Activated CD8-positive, alpha-beta memory T cell treated with anti-CD3 and anti-CD28 coated beads, Interleukin-2, amount 10 ng/mL, durations not matched to agents 7 days and 5 days (primary cell): ENCODE results near the gene CEBPB. TPM values are rescaled to one million over a fixed set of nuclear protein-coding genes. Genes with fewer than 3 reads are reported as not detected.

Experiments
- ATAC-seq: fragments of 150-1000 bp; cut with Tn5 transposase; one replicate; pipeline ENCODE4 v1.10.0; 2021; ENCODE audit warnings: moderate library complexity
- CTCF ChIA-PET: fragments of 350-600 bp; sonication (Branson Sonifier 250); formaldehyde crosslinking; loops from one replicate; lab custom pipeline; 2021; ENCODE audit warnings: antibody characterized with exemption; lab: Charles Lee
- DNase-seq: peaks from one replicate; pipeline ENCODE4 v3.0.0-alpha.2; 2020
- H3K27ac Mint-ChIP-seq: one replicate; pipeline ENCODE4 v1.8.0; 2021; ENCODE audit warnings: mild to moderate bottlenecking, mixed read lengths
- H3K27me3 Mint-ChIP-seq: one replicate; pipeline ENCODE4 v1.8.0; 2021; ENCODE audit warnings: mixed read lengths
- H3K36me3 Mint-ChIP-seq: one replicate; pipeline ENCODE4 v1.8.0; 2021; ENCODE audit warnings: mild to moderate bottlenecking, mixed read lengths
- H3K4me1 Mint-ChIP-seq: one replicate; pipeline ENCODE4 v1.8.0; 2021; ENCODE audit warnings: mixed read lengths
- H3K4me3 Mint-ChIP-seq: one replicate; pipeline ENCODE4 v1.8.0; 2021; ENCODE audit warnings: mild to moderate bottlenecking, moderate library complexity, mixed read lengths
- H3K9me3 Mint-ChIP-seq: one replicate; pipeline ENCODE4 v1.8.0; 2022; ENCODE audit warnings: low read depth, mixed read lengths
- total RNA-seq, 2 experiments: library from RNA; stranded (reverse); gene quantifications; one replicate each; pipeline ENCODE4 v1.2.3, GENCODE V29; 2021

Gene CEBPB
- total RNA-seq, 2 experiments from 2014 or later: 32.6 to 34.6 TPM

GRCh38 chr20:50191065-50191543 lies 474 bp downstream of the CEBPB start:
- DNase-seq (peak; percentile 79), ATAC-seq (peak; percentile 57)
- H3K9me3 Mint-ChIP-seq: no peaks in the 10 kb centered on the region
- H3K27me3 Mint-ChIP-seq: peaks cover 1% of the 10 kb centered on the region
- CTCF ChIA-PET: interaction anchor here (0.7 to 6.1 kb wide), 22 partner anchors 12 to 398 kb away, joined by 3 to 154 read pairs (median 4); partner anchors contain the start of gene PTPN1
- H3K4me3 Mint-ChIP-seq: peak overlapping the region; percentile 83
- H3K27ac Mint-ChIP-seq: peak overlapping the region; percentile 75
- H3K36me3 Mint-ChIP-seq: peaks cover 14% of the 10 kb centered on the region
- peaks cover 20% of the 10 kb centered on the region for H3K4me1 Mint-ChIP-seq

GRCh38 chr20:50191544-50192363 lies 1.1 kb downstream of the CEBPB start:
- ATAC-seq: peak; percentile 38
- peak; percentile 73 for DNase-seq
- H3K4me3 Mint-ChIP-seq: peak overlapping the region; percentile 83
- H3K4me1 Mint-ChIP-seq: peaks cover 17% of the 10 kb centered on the region
- H3K27ac Mint-ChIP-seq: peak overlapping the region; percentile 97
- CTCF ChIA-PET: interaction anchor here (0.7 to 6.1 kb wide), 18 partner anchors 12 to 397 kb away, joined by 3 to 154 read pairs (median 4); partner anchors contain the start of gene PTPN1
- no peaks in the 10 kb centered on the region for H3K27me3 Mint-ChIP-seq
- H3K36me3 Mint-ChIP-seq: peaks cover 14% of the 10 kb centered on the region
- H3K9me3 Mint-ChIP-seq: no peaks in the 10 kb centered on the region

- CTCF ChIA-PET: interaction anchor here (1.6 to 6.1 kb wide), 6 partner anchors 38 to 272 kb away, joined by 4 to 154 read pairs (median 5); no protein-coding TSS in a partner anchor
- no peaks in the 10 kb centered on the region for H3K27me3 Mint-ChIP-seq
- peak overlapping the region; percentile 83 for H3K4me3 Mint-ChIP-seq
- peaks cover 17% of the 10 kb centered on the region for H3K4me1 Mint-ChIP-seq
- H3K9me3 Mint-ChIP-seq: no peaks in the 10 kb centered on the region
- peaks cover 14% of the 10 kb centered on the region for H3K36me3 Mint-ChIP-seq
- DNase-seq: peak; percentile 92
- ATAC-seq: peak; percentile 28
- H3K27ac Mint-ChIP-seq: peak overlapping the region; percentile 97
Observed at GRCh38 chr20:50192364-50193198, 2.0 kb downstream of the CEBPB start.

- Mint-ChIP-seq H3K27me3 (no peaks in the 10 kb centered on the region), H3K36me3 (peaks cover 14% of the 10 kb centered on the region), H3K27ac (peak overlapping the region; percentile 97), H3K9me3 (no peaks in the 10 kb centered on the region), H3K4me3 (peak overlapping the region; percentile 83), H3K4me1 (peaks cover 17% of the 10 kb centered on the region)
- no peak for ATAC-seq
- CTCF ChIA-PET: no interaction called here
- peak; percentile 41 for DNase-seq
Observed at GRCh38 chr20:50193199-50193835, 2.7 kb downstream of the CEBPB start.

- DNase-seq (no peak), ATAC-seq (no peak)
- Mint-ChIP-seq H3K4me3 (peak overlapping the region; percentile 83), H3K9me3 (no peaks in the 10 kb centered on the region), H3K36me3 (peaks cover 14% of the 10 kb centered on the region), H3K27me3 (no peaks in the 10 kb centered on the region), H3K27ac (no peak overlapping the region), H3K4me1 (peaks cover 17% of the 10 kb centered on the region)
- CTCF ChIA-PET: no interaction called here
Observed at GRCh38 chr20:50193836-50194421, 3.3 kb downstream of the CEBPB start.

GRCh38 chr20:50194422-50194830 lies 3.8 kb downstream of the CEBPB start:
- Mint-ChIP-seq H3K27ac (no peak overlapping the region), H3K4me1 (peaks cover 17% of the 10 kb centered on the region), H3K27me3 (no peaks in the 10 kb centered on the region), H3K36me3 (peaks cover 14% of the 10 kb centered on the region), H3K9me3 (no peaks in the 10 kb centered on the region), H3K4me3 (no peak overlapping the region)
- ATAC-seq (no peak), DNase-seq (no peak)
- CTCF ChIA-PET: no interaction called here

- H3K27ac Mint-ChIP-seq: peak overlapping the region; percentile 22
- CTCF ChIA-PET: no interaction called here
- H3K36me3 Mint-ChIP-seq: peaks cover 14% of the 10 kb centered on the region
- H3K9me3 Mint-ChIP-seq: no peaks in the 10 kb centered on the region
- H3K4me1 Mint-ChIP-seq: peaks cover 17% of the 10 kb centered on the region
- H3K4me3 Mint-ChIP-seq: no peak overlapping the region
- DNase-seq: no peak
- H3K27me3 Mint-ChIP-seq: no peaks in the 10 kb centered on the region
- no peak for ATAC-seq
Observed at GRCh38 chr20:50194831-50195523, 4.3 kb downstream of the CEBPB start.

GRCh38 chr20:50195524-50196120 lies 5.0 kb downstream of the CEBPB start:
- CTCF ChIA-PET: no interaction called here
- Mint-ChIP-seq H3K4me1 (peaks cover 17% of the 10 kb centered on the region), H3K9me3 (no peaks in the 10 kb centered on the region), H3K27me3 (no peaks in the 10 kb centered on the region), H3K27ac (no peak overlapping the region), H3K4me3 (no peak overlapping the region), H3K36me3 (peaks cover 14% of the 10 kb centered on the region)
- no peak for ATAC-seq
- no peak for DNase-seq

DNA sequence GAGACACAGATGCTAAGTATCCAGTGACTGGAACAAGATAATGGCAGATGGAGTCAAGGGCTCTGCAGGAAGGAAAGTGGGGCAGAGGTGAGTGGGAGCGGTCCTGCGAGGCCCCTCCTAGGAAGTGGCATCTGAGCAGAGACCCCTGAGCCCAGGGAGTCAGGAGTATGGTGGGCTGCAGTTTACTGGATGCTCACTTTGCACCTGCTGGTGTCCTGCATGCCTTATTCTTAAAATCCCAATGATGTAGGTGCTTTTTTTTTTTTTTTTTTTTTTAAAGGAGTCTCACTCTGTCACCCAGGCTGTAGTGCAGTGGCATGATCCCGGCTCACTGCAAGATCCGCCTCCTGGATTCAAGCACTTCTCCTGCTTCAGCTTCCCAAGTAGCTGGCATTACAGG lies 5.6 kb downstream of the CEBPB start:
- ATAC-seq (no peak), DNase-seq (no peak)
- no peaks in the 10 kb centered on the region for H3K27me3 Mint-ChIP-seq
- CTCF ChIA-PET: interaction anchor here (1.0 kb wide), 1 partner anchor 17 kb away, joined by 3 read pairs; no protein-coding TSS in a partner anchor
- peaks cover 17% of the 10 kb centered on the region for H3K4me1 Mint-ChIP-seq
- no peak overlapping the region for H3K4me3 Mint-ChIP-seq
- no peaks in the 10 kb centered on the region for H3K9me3 Mint-ChIP-seq
- peak overlapping the region; percentile 33 for H3K27ac Mint-ChIP-seq
- peaks cover 14% of the 10 kb centered on the region for H3K36me3 Mint-ChIP-seq

GRCh38 chr20:50196896-50197295 lies 6.3 kb downstream of the CEBPB start:
- ATAC-seq: no peak
- Mint-ChIP-seq H3K27ac (no peak overlapping the region), H3K9me3 (no peaks in the 10 kb centered on the region), H3K4me3 (no peak overlapping the region), H3K27me3 (no peaks in the 10 kb centered on the region), H3K4me1 (peaks cover 17% of the 10 kb centered on the region), H3K36me3 (peaks cover 14% of the 10 kb centered on the region)
- CTCF ChIA-PET: interaction anchor here (1.0 kb wide), 1 partner anchor 18 kb away, joined by 3 read pairs; no protein-coding TSS in a partner anchor
- DNase-seq: no peak

DNA sequence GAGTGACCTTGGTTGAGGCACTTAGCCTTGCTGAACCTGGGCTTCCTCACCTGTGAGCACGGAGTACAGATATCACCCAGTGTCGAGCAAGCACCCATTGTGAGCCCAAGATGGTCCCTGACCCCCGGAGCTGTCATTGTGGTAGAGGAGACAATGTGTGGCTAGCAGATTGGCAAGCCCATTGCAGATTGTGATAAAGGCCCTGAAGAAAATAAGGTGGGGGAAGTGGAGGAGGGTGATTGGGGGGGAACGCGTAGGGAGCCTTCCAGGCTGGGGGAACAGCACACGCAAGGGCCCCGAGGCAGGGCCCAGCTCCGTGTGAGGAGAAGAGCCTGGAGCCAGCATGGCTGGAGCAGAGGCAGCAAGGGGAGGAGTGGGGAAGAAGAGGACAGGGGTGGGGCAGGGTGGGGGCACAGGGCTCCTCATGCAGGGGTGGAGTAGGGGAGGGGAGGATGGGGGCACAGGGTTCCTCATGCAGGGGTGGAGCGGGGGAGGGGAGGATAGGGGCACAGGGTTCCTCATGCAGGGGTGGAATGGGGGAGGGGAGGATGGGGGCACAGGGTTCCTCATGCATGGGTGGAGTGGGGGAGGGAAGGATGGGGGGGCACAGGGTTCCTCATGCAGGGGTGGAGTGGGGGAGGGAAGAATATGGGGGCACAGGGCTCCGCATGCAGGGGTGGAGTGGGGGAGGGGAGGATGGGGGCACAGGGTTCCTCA lies 7.0 kb downstream of the CEBPB start:
- CTCF ChIA-PET: interaction anchor here (1.0 kb wide), 1 partner anchor 18 kb away, joined by 3 read pairs; no protein-coding TSS in a partner anchor
- H3K9me3 Mint-ChIP-seq: no peaks in the 10 kb centered on the region

More for the DNA sequence above, 7.0 kb downstream of the CEBPB start:
- Mint-ChIP-seq H3K27me3 (peaks cover under 1% of the 10 kb centered on the region), H3K4me1 (peaks cover 17% of the 10 kb centered on the region), H3K36me3 (peaks cover 13% of the 10 kb centered on the region), H3K27ac (no peak overlapping the region), H3K4me3 (no peak overlapping the region)
- DNase-seq (no peak), ATAC-seq (no peak)
